K562 (cell line): ENCODE results near the gene C10orf71. TPM values are rescaled to one million over a fixed set of nuclear protein-coding genes. Genes with fewer than 3 reads are reported as not detected.

Experiments used
- ATAC-seq: fragments of 200-7000 bp; cut with Tn5 transposase; 3 replicates; pipeline ENCODE4 v1.9.1; 2020; ENCODE audit warnings: moderate library complexity
- BruUV-seq: library from RNA; stranded (reverse); fragments of 400-500 nt; replicated peaks from 2 replicates; lab custom pipeline; 2021; lab: Mats Ljungman, UMichigan
- CTCF ChIA-PET: fragments of 300-600 bp; formaldehyde crosslinking; extraction: SDS; loops from one replicate; lab custom pipeline; 2021; ENCODE audit warnings: low intra/inter-chr PET ratio; lab: Yijun Ruan, JAX
- POLR2A ChIA-PET: fragments of 300-600, 350-650 bp; sonication (Branson Sonifier 250); formaldehyde crosslinking; extraction: SDS; loops from one replicate; lab custom pipeline; 2021; ENCODE audit warnings: antibody characterized with exemption, inconsistent platforms; lab: Yijun Ruan, JAX
- DNase-seq, 4 experiments: peaks; one replicate each; pipeline versions ENCODE4 v3.0.0 to v3.0.0-alpha.2; 2011 to 2018; ENCODE audit warnings: low spot score in 3 of 4, mixed read lengths in 3 of 4; ENCODE audit errors: extremely low read depth in 1 of 4
- FAIRE-seq: peaks from 2 replicates; lab custom pipeline; 2011; peaks lifted over from hg19 to GRCh38; lab: Jason Lieb, UNC
- H2AFZ ChIP-seq: 2 replicates; pipeline ENCODE4 v1.6.0; 2011; ENCODE audit warnings: low read depth, low read length, control low read depth, inconsistent platforms
- H3K27ac ChIP-seq: fragments of 200-600 bp; 3 replicates; pipeline ENCODE4 v1.8.0; 2011; ENCODE audit warnings: low read depth, mild to moderate bottlenecking, control low read depth, inconsistent platforms, low read length, moderate library complexity, mixed read lengths; ENCODE audit errors: extremely low read depth
- H3K27me3 ChIP-seq, 2 experiments: fragments of 300-600 bp in 1 of 2; 2 replicates in 1 of 2; 3 replicates in 1 of 2; pipeline versions ENCODE4 v1.6.0 to v1.8.0; 2011; ENCODE audit warnings: inconsistent platforms in 2 of 2, low read length in 2 of 2, mild to moderate bottlenecking in 1 of 2, mixed read lengths in 1 of 2, moderate library complexity in 1 of 2; ENCODE audit not compliant: control insufficient read depth in 2 of 2, insufficient read depth in 2 of 2
- H3K36me3 ChIP-seq: fragments of 300-600 bp; 3 replicates; pipeline ENCODE4 v1.8.0; 2011; ENCODE audit warnings: mild to moderate bottlenecking, low read length, inconsistent platforms; ENCODE audit not compliant: control insufficient read depth, insufficient read depth
- H3K4me1 ChIP-seq, 2 experiments: fragments of 200-600 bp in 1 of 2; replicated peaks in 1 of 2; 2 replicates in 1 of 2; 3 replicates in 1 of 2; pipeline versions ENCODE4 v1.5.1 to v1.8.0; 2011; ENCODE audit warnings: inconsistent platforms in 2 of 2, low read length in 2 of 2, mild to moderate bottlenecking in 1 of 2, mixed read lengths in 1 of 2, moderate library complexity in 1 of 2; ENCODE audit not compliant: control insufficient read depth in 2 of 2, insufficient read depth in 2 of 2
- H3K4me2 ChIP-seq: 2 replicates; pipeline ENCODE4 v1.6.1; 2011; ENCODE audit warnings: low read length, control low read depth, inconsistent platforms, mixed read lengths; ENCODE audit not compliant: insufficient read depth
- H3K4me3 ChIP-seq: fragments of 200-600 bp; sonication (generic), shearing (Covaris generic); 2 replicates; pipeline ENCODE4 v1.5.1; 2016; ENCODE audit warnings: control low read depth, inconsistent platforms
- H3K79me2 ChIP-seq: fragments of 200-600 bp; 3 replicates; pipeline ENCODE4 v1.8.0; 2011; ENCODE audit warnings: low read length, inconsistent platforms; ENCODE audit not compliant: control insufficient read depth, insufficient read depth
- H3K9ac ChIP-seq, 2 experiments: 2 replicates each; pipeline versions ENCODE4 v1.6.0 to v1.6.1; 2011; ENCODE audit warnings: low read depth in 2 of 2, low read length in 2 of 2, control low read depth in 1 of 2, inconsistent platforms in 1 of 2, mild to moderate bottlenecking in 1 of 2, mixed read lengths in 1 of 2; ENCODE audit not compliant: insufficient read depth in 1 of 2
- H3K9me1 ChIP-seq: one replicate; pipeline ENCODE4 v1.6.0; 2011; ENCODE audit warnings: inconsistent platforms, mild to moderate bottlenecking, low read length, moderate library complexity; ENCODE audit not compliant: control insufficient read depth, insufficient read depth
- H3K9me3 ChIP-seq: replicated peaks from 2 replicates; pipeline ENCODE4 v1.5.1; 2011; ENCODE audit warnings: low read depth, low read length, inconsistent platforms; ENCODE audit not compliant: control insufficient read depth, insufficient read depth
- H4K20me1 ChIP-seq: replicated peaks from 2 replicates; pipeline ENCODE4 v1.6.1; 2011; ENCODE audit warnings: low read length, inconsistent platforms, mixed read lengths; ENCODE audit not compliant: control insufficient read depth, insufficient read depth
- ATF7 ChIP-seq: fragments of 450-650 bp; IDR thresholded peaks from 2 replicates; pipeline ENCODE4 v1.7.1; 2014; ENCODE audit warnings: mild to moderate bottlenecking, moderate library complexity
- CREM ChIP-seq: IDR thresholded peaks from 2 replicates; pipeline ENCODE4 v1.6.1; 2014; ENCODE audit warnings: antibody characterized with exemption, low read depth
- E2F6 ChIP-seq, 2 experiments: IDR thresholded peaks; 2 replicates each; pipeline ENCODE4 v1.6.1; 2011; ENCODE audit warnings: borderline replicate concordance in 1 of 2, control low read depth in 1 of 2, low read depth in 1 of 2, low read length in 1 of 2, mild to moderate bottlenecking in 1 of 2, mixed read lengths in 1 of 2, moderate library complexity in 1 of 2; ENCODE audit not compliant: insufficient read depth in 1 of 2, insufficient read length in 1 of 2, poor library complexity in 1 of 2, severe bottlenecking in 1 of 2; ENCODE audit errors: extremely low read depth in 1 of 2
- FOXP4 ChIP-seq: sonication (generic); formaldehyde crosslinking; IDR thresholded peaks from 2 replicates; pipeline ENCODE4 v1.8.0; 2022; ENCODE audit warnings: mild to moderate bottlenecking, missing genetic modification reagents, borderline replicate concordance
- HEY1 ChIP-seq: fragments of 250-450 bp; sonication (Bioruptor Pico); IDR thresholded peaks from 2 replicates; pipeline ENCODE4 v1.5.0; 2020; ENCODE audit warnings: mild to moderate bottlenecking, moderate library complexity, borderline replicate concordance
- HOXB6 ChIP-seq: fragments of 250-450 bp; sonication (Bioruptor Pico); IDR thresholded peaks from 2 replicates; pipeline ENCODE4 v1.5.1; 2022; ENCODE audit warnings: mild to moderate bottlenecking, borderline replicate concordance
- MECOM ChIP-seq: fragments of 250-450 bp; sonication (Bioruptor Pico); IDR thresholded peaks from 2 replicates; pipeline ENCODE4 v1.8.0; 2022; ENCODE audit warnings: inconsistent platforms
- NR3C1 ChIP-seq: sonication (generic); formaldehyde crosslinking; IDR thresholded peaks from 2 replicates; pipeline ENCODE4 v1.8.1; 2022; ENCODE audit warnings: missing genetic modification reagents
- SP1 ChIP-seq: sonication (generic); formaldehyde crosslinking; IDR thresholded peaks from 2 replicates; pipeline ENCODE4 v1.8.1; 2022; ENCODE audit warnings: mild to moderate bottlenecking, missing genetic modification reagents
- ZBTB1 ChIP-seq: sonication (generic); formaldehyde crosslinking; IDR thresholded peaks from 2 replicates; pipeline ENCODE4 v1.8.1; 2023; ENCODE audit warnings: missing genetic modification reagents, low read depth, mild to moderate bottlenecking, borderline replicate concordance
- ZNF253 ChIP-seq: fragments of 250-450 bp; sonication (Bioruptor Pico); conservative IDR thresholded peaks from 2 replicates; pipeline ENCODE4 v1.6.1; 2021; ENCODE audit warnings: mild to moderate bottlenecking
- WGBS: fragments of 100-300 bp; shearing (Covaris generic); methylation state at CpG from one replicate; pipeline ENCODE4 v1.1.6; 2016; ENCODE audit warnings: low coverage, mixed read lengths; ENCODE audit not compliant: insufficient coverage; ENCODE audit errors: missing lambda C conversion rate; 5-methylcytosine and 5-hydroxymethylcytosine counted together
- in situ Hi-C: fragments of 300-500 bp; cut with MboI; formaldehyde crosslinking; loops from 4 replicates; pipeline ENCODE4 v1.15.0; 2018; ENCODE audit warnings: inconsistent platforms, mixed read lengths
- intact Hi-C: fragments of 100-400 bp; cut with micrococcal nuclease; formaldehyde crosslinking; loops from 2 replicates; pipeline ENCODE4 v1.14.2; 2022
- polyA plus RNA-seq, 8 experiments: library from polyadenylated mRNA; depleted of rRNA in 4 of 8; stranded (reverse) in 5 of 8; unstranded in 3 of 8; fragments of >200 nt; fragmentation: Nextera tagmentation in 2 of 8; fragmentation: Illumina TruSeq in 1 of 8; extraction: Ambion mirVana in 2 of 8; extraction: Trizol in 1 of 8; gene quantifications; 2 replicates each; pipeline versions ENCODE4 v1.2.1 to v1.2.3, GENCODE V29; 2011 to 2014; ENCODE audit warnings: inconsistent platforms in 1 of 8, missing spikeins in 1 of 8
- total RNA-seq, 7 experiments: library from RNA; depleted of rRNA in 6 of 7; stranded (reverse); fragments of >200 nt in 6 of 7; fragmentation: Illumina TruSeq in 2 of 7; extraction: Trizol in 2 of 7; gene quantifications; 2 replicates each; pipeline versions ENCODE4 v1.2.1 to v1.2.3, GENCODE V29; 2011 to 2021; ENCODE audit warnings: low replicate concordance in 1 of 7

The C10orf71 gene
- total and polyA plus RNA-seq, 9 of the 15 experiments (the other 6 are each of a cell fraction or from before 2014, with no cell fraction given), result 0.06 to 4.5 (median 1.3) TPM

- TF ChIP-seq ATF7 (peak; percentile 71), HOXB6 (CRISPR knock-in tag) (no peak), SP1 (CRISPR knock-in tag) (peak; percentile 70)
Measured at GRCh38 chr10:49300140-49300974, 1.4 kb downstream of the C10orf71 start (continued).

- in situ Hi-C loops, result no loop called here
- H3K27me3 ChIP-seq, result no peaks in the 10 kb centered on the region
- ATAC-seq, result no peak
- TF ChIP-seq SP1 (CRISPR knock-in tag) (no peak), HEY1 (CRISPR knock-in tag) (no peak), E2F6 (IDR thresholded peaks at IDR 0.05; ENCODE audit: borderline replicate concordance in 1 of 2, extremely low read depth in 1 of 2, insufficient read depth in 1 of 2, insufficient read length in 1 of 2, low read depth in 1 of 2, low read length in 1 of 2, poor library complexity in 1 of 2, severe bottlenecking in 1 of 2) (peak in 1 of 2 experiments; percentile 66), ZNF253 (CRISPR knock-in tag) (no peak), NR3C1 (CRISPR knock-in tag) (no peak), CREM (no peak), ZBTB1 (no peak), FOXP4 (CRISPR knock-in tag) (no peak), MECOM (CRISPR knock-in tag) (0 out of 2 replicates have a peak, but pooled peaks have one; percentile 36)
Measured at GRCh38 chr10:49301302-49301701, 2.3 kb downstream of the C10orf71 start.

More at GRCh38 chr10:49301302-49301701, 2.3 kb downstream of the C10orf71 start:
- Histone ChIP-seq H3K9me3 (no peaks in the 10 kb centered on the region), H3K79me2 (peaks cover 39% of the 10 kb centered on the region), H3K4me2 (peak overlapping the region; percentile 97), H3K4me3 (no peak overlapping the region), H3K27ac (peak overlapping the region; percentile 94), H2AFZ (no peak overlapping the region), H3K9me1 (no peaks in the 10 kb centered on the region), H3K36me3 (peaks cover 5% of the 10 kb centered on the region; the same call in 2 of the 3 replicates), H3K4me1 (peaks cover 42 to 60% of the 10 kb centered on the region in 2 experiments), H3K9ac (peak overlapping the region; percentile 82 to 90; a peak in 3 of 4 replicates), H4K20me1 (no peaks in the 10 kb centered on the region)
- BruUV-seq, result no TSS peak
- FAIRE-seq, result no peak
- intact Hi-C loops, result loop anchor here (2.0 to 5.0 kb wide), 2 partner anchors 84 to 125 kb away; no protein-coding TSS in a partner anchor
- POLR2A ChIA-PET, result interaction anchor here (0.6 to 2.1 kb wide), 12 partner anchors 9 to 133 kb away, joined by 3 to 12 read pairs (median 3); no protein-coding TSS in a partner anchor
- CTCF ChIA-PET, result no interaction called here
- WGBS, result 100% methylated on average over 1 of the region's 1 CpG
- DNase-seq, result no peak
